Progenitor cell of endocrine pancreas (in vitro differentiated cells): Measurements from ENCODE around the gene DRC7. TPM values are rescaled to one million over a fixed set of nuclear protein-coding genes. Genes with fewer than 3 reads are reported as not detected.

Experiments used
- DNase-seq: peaks from one replicate; pipeline ENCODE4 v3.0.0; 2021; ENCODE audit warnings: low spot score; ENCODE audit not compliant: unreplicated experiment
- H3K27ac Mint-ChIP-seq: 2 replicates; pipeline ENCODE4 v1.8.0; 2021; ENCODE audit warnings: mild to moderate bottlenecking, moderate library complexity, mixed read lengths
- H3K27me3 Mint-ChIP-seq: 2 replicates; pipeline ENCODE4 v1.8.0; 2021; ENCODE audit warnings: mixed read lengths
- H3K36me3 Mint-ChIP-seq: 2 replicates; pipeline ENCODE4 v1.8.0; 2022; ENCODE audit warnings: mixed read lengths; ENCODE audit not compliant: insufficient read depth
- H3K4me1 Mint-ChIP-seq: 2 replicates; pipeline ENCODE4 v1.8.0; 2021; ENCODE audit warnings: low read depth, mixed read lengths
- H3K4me3 Mint-ChIP-seq: 2 replicates; pipeline ENCODE4 v1.8.0; 2021; ENCODE audit warnings: low read depth, mild to moderate bottlenecking, moderate library complexity, mixed read lengths
- H3K9me3 Mint-ChIP-seq: 2 replicates; pipeline ENCODE4 v1.8.0; 2021; ENCODE audit warnings: low read depth, mixed read lengths
- CTCF ChIP-seq: fragments of 200-600 bp; sonication (generic); IDR thresholded peaks from one replicate; pipeline ENCODE4 v1.5.0; 2021; ENCODE audit warnings: antibody characterized with exemption, mild to moderate bottlenecking; ENCODE audit not compliant: unreplicated experiment
- total RNA-seq: library from RNA; stranded (reverse); gene quantifications from 2 replicates; pipeline ENCODE4 v1.2.1, GENCODE V29; 2021

DRC7 gene
- total RNA-seq, 1 donor from 2014 or later = 6.8 TPM

GRCh38 chr16:57762365-57763040 lies 67.9 kb downstream of the DRC7 start:
- Mint-ChIP-seq H3K36me3 (peaks cover 8% of the 10 kb centered on the region), H3K9me3 (no peaks in the 10 kb centered on the region), H3K4me3 (no peak overlapping the region), H3K27ac (no peak overlapping the region), H3K27me3 (no peaks in the 10 kb centered on the region), H3K4me1 (no peaks in the 10 kb centered on the region)
- no peak for DNase-seq
- TF ChIP-seq CTCF = no peak

- no peaks in the 10 kb centered on the region for H3K27me3 Mint-ChIP-seq
- TF ChIP-seq CTCF = no peak
- no peaks in the 10 kb centered on the region for H3K9me3 Mint-ChIP-seq
- H3K4me3 Mint-ChIP-seq = no peak overlapping the region
- no peaks in the 10 kb centered on the region for H3K4me1 Mint-ChIP-seq
- no peak for DNase-seq
- peaks cover 8% of the 10 kb centered on the region for H3K36me3 Mint-ChIP-seq
- no peak overlapping the region for H3K27ac Mint-ChIP-seq
Observed at GRCh38 chr16:57763285-57764005, 68.8 kb downstream of the DRC7 start.

- Mint-ChIP-seq H3K36me3 (peaks cover 8% of the 10 kb centered on the region), H3K27ac (no peak overlapping the region), H3K9me3 (no peaks in the 10 kb centered on the region), H3K4me1 (no peaks in the 10 kb centered on the region), H3K4me3 (no peak overlapping the region), H3K27me3 (no peaks in the 10 kb centered on the region)
- no peak for DNase-seq
- no peak for TF ChIP-seq CTCF
Observed at GRCh38 chr16:57764006-57764340, 69.4 kb downstream of the DRC7 start.

GRCh38 chr16:57764341-57765159 lies 69.9 kb downstream of the DRC7 start:
- no peaks in the 10 kb centered on the region for H3K4me1 Mint-ChIP-seq
- H3K27ac Mint-ChIP-seq = no peak overlapping the region
- no peak for DNase-seq
- H3K27me3 Mint-ChIP-seq = no peaks in the 10 kb centered on the region
- H3K36me3 Mint-ChIP-seq = peaks cover 8% of the 10 kb centered on the region
- H3K9me3 Mint-ChIP-seq = no peaks in the 10 kb centered on the region
- TF ChIP-seq CTCF = no peak
- no peak overlapping the region for H3K4me3 Mint-ChIP-seq

GRCh38 chr16:57765160-57765728 lies 70.6 kb downstream of the DRC7 start:
- no peak for TF ChIP-seq CTCF
- Mint-ChIP-seq H3K9me3 (no peaks in the 10 kb centered on the region), H3K36me3 (peaks cover 5% of the 10 kb centered on the region), H3K27ac (no peak overlapping the region), H3K27me3 (no peaks in the 10 kb centered on the region), H3K4me3 (no peak overlapping the region), H3K4me1 (no peaks in the 10 kb centered on the region)
- DNase-seq = no peak
